PC-9 (cell line): ENCODE results near the gene CCL25.

Source experiments
- CTCF ChIP-seq: fragments of 200-600 bp; sonication (generic); conservative IDR thresholded peaks from 2 replicates; pipeline ENCODE4 v1.6.1; 2017; ENCODE audit warnings: mixed run types, antibody characterized with exemption, mild to moderate bottlenecking, moderate library complexity
- EZH2 ChIP-seq: fragments of 200-600 bp; sonication (generic); IDR thresholded peaks from 2 replicates; pipeline ENCODE4 v1.8.0; 2017; ENCODE audit warnings: antibody characterized with exemption, low read depth

- TF ChIP-seq CTCF (no peak), EZH2 (no peak)
Observed at GRCh38 chr19:8054169-8054568, 1.6 kb downstream of the CCL25 start.
